GM12874 (cell line): ENCODE results near the gene ZCCHC17.

Source experiments
- TF ChIP-seq, protein P1 (sequence below): IDR thresholded peaks from 2 replicates; pipeline ENCODE4 v1.5.1; 2011; ENCODE audit warnings: low read depth, mild to moderate bottlenecking, control low read depth, low read length, moderate library complexity; ENCODE audit not compliant: insufficient read depth

ZCCHC17 gene

DNA sequence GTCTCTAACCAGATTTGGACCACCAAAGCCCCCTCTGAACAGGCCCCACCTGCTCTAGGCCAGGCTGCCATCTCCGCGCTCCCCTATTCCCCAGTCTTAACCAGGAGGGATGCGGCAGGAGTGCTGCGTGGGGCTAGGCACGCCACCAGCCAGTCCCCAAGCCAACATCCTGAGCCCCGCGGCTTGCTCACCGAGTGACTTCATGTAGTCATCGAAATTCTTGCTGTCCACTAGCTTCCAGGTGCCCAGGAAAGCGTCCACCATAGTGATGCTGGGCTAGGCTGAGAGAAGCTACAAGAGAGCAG, 75.9 kb downstream of the ZCCHC17 start:
- TF ChIP-seq, protein P1, sequence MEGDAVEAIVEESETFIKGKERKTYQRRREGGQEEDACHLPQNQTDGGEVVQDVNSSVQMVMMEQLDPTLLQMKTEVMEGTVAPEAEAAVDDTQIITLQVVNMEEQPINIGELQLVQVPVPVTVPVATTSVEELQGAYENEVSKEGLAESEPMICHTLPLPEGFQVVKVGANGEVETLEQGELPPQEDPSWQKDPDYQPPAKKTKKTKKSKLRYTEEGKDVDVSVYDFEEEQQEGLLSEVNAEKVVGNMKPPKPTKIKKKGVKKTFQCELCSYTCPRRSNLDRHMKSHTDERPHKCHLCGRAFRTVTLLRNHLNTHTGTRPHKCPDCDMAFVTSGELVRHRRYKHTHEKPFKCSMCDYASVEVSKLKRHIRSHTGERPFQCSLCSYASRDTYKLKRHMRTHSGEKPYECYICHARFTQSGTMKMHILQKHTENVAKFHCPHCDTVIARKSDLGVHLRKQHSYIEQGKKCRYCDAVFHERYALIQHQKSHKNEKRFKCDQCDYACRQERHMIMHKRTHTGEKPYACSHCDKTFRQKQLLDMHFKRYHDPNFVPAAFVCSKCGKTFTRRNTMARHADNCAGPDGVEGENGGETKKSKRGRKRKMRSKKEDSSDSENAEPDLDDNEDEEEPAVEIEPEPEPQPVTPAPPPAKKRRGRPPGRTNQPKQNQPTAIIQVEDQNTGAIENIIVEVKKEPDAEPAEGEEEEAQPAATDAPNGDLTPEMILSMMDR: no peak

DNA sequence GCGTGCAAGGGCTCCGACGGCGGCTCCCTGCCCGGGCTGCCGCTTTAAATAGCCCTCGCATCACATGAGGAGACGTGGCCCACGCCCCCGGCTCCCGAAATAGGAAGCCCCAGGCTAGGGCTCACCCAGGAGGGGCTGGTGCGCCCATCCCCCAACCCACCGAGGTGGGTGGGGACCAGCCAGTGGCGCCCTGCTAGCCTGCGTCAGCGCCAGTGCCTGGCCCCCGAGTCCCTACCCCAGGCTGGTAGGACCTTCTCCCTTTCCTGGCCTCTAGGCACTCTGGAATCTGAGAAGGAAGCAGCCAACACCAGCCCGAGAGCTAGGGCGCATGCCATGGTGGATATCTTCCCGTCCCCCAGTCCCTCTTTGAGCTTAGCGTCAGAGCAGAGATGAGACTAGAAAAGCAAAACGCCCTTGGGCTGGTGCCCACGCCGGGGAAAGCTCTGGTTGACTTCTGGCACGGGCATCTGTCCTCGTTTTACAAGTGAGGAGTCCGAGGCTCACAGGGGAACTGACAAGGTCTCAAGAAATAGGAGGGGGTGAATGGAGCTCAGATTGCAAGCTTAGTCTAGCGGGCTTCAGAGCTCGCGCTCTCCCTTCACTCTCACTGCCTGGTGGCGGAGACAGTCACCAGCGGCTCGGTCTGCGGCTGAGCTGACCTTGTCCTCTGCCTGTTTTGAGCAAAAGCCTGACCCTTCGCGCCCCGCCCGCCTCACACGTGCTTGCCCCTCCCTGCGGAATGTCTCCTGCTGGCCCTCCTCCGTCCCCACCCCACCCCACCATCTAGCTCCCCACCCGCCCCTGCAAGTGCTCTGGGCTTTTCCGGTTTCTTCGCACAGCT, 76.4 kb downstream of the ZCCHC17 start, which contains the start of gene FABP3:
FABP3 (minus strand) TSS at position 21 of the 841 bp plus-strand sequence. CDS start 62 bp downstream, outside the sequence.
- TF ChIP-seq, protein P1: no peak

DNA sequence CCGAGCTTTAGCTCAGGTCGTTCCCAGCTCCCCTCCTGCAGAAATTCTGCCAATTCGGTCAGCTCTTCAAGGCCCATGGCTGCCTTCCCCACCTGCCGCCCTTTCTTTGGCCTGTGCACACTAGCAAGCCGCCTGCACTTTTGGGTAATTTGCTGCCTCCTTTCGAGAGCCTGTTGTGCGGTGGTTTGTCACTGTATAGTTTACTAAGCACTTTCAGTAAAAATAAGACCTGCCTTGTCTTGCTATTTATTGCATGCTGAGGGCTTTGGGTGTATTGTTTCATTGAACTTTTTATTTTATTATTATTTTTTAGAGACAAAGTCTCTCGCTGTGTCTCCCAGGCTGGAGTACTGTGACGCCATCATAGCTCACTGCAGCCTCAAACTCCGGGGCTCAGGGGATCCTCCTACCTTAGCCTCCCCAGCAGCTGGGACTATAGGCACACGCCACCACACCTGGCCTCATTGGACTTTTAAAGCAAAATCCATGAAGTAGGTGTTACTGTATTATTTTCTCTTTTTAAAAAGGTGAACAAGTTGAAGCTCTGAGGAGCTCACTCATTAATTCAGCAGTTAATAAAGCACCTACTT, 77.2 kb downstream of the ZCCHC17 start:
- TF ChIP-seq, protein P1: no peak

DNA sequence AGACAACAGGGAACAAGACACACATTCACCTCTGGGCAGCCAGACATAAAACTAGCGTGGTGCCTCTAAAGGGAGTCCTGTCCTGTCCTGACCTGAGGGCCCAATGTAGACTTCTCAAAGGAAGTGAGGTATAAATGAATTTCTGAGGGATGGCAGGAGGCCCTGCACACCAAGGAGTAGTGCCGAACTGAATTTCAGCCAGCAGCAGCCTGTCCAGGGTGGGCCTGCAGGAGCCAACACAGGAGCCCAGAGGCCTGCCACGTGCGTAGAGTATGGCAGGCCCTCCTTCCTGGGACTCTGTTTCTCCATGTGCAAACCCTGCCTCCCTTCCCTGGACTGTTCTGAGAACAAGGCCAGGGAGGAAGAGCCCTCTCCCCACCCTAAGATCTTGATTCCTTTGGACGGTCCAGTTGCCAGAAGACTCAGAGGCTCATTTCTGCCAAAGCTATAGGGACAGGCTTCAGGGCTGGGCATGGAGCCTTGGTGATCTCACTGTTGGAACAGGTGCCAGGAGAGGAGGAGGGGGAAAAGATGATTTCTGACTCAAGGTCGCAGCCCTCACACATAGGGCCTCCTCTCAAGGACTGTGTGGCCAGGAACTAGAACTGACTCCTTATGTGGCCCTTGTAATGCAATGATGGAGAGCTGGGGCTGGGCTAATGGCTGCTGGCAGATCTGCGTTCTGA, 77.8 kb downstream of the ZCCHC17 start:
- TF ChIP-seq, protein P1: no peak

DNA sequence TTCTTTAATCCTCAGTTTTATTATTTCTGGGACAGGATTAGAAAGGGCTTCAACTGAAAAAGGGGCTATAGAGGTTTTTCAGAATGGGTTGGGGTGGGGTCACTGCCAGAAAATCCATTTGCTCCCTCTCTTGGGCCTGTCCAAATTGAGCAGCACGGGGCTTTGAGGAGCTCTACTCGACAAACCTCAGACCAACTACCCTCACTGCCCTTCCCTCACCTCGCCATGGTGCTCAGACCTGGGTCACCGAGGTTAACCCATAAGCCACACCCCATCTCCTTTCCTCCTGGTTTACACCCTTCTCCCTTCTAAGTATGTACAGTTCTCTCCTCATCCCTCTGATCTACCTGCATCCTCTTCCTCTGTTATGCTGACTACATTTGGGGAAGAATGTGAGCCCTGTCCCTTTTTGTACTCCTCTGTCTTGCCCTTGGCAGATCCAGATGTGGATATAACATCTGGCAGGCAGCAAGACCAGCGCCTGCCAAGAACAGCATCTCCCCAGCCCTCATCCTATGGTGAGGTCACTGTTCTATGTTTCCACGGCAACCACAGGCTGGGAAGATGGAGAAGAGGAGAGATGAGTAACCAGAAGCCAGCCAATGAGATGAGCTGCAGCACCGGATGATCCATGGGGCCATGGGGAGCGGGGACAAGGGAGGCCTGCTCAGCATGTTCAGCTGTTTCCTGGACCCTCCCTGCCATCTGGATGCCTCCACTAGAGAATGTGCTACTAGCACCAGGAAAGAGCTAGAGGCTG, 79.7 kb downstream of the ZCCHC17 start:
- TF ChIP-seq, protein P1: no peak

DNA sequence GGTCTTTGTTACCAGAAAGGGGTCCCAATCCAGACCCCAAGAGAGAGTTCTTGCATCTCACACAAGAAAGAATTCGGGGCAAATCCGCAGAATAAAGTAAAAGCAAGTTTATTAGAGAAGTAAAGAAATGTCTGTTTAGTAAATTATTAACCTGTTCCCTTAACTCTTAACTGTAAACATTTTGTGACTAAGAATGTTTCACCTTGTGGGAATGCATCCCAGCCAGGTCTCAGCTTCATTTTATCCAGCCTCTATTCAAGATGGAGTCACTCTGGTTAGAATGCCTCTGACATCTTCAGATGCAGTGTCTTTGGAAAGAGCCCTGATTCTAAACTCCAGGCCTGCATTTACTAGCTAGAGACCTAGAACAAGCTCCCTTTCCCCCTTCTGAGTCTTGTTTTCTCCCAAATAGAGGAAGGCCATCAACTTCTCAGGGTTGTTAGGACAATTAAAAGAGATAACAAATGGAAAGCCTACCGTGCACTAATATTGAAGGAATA, 80.6 kb downstream of the ZCCHC17 start:
- TF ChIP-seq, protein P1: no peak
